LNCaP clone FGC (cell line): ENCODE data around the gene POLR2L.
A peak's percentile ranks its signal among the peaks of the same experiment; 100 is the strongest.

Source experiments
- DNase-seq: peaks from one replicate; pipeline ENCODE4 v3.0.0-alpha.2; 2011; ENCODE audit warnings: low read depth
- H3K4me3 ChIP-seq: 2 replicates; pipeline ENCODE4 v1.5.1; 2011; ENCODE audit warnings: mild to moderate bottlenecking, low read depth, low read length, control low read depth
- CTCF ChIP-seq: IDR thresholded peaks from 2 replicates; pipeline ENCODE4 v1.5.1; 2012; ENCODE audit warnings: mild to moderate bottlenecking; ENCODE audit not compliant: control insufficient read depth, insufficient read depth; ENCODE audit errors: extremely low read depth

The POLR2L gene

GRCh38 chr11:819943-820649 is 22.2 kb downstream of the POLR2L start:
- peak; percentile 91 for DNase-seq

GRCh38 chr11:819129-819931 is 23.0 kb downstream of the POLR2L start:
- no peak for TF ChIP-seq CTCF
- H3K4me3 ChIP-seq = peak overlapping the region; percentile 80
- no peak for DNase-seq

More at GRCh38 chr11:819943-820649, 22.2 kb downstream of the POLR2L start:
- TF ChIP-seq CTCF = no peak
- H3K4me3 ChIP-seq = peak overlapping the region; percentile 80

GRCh38 chr11:818396-819128 is 23.8 kb downstream of the POLR2L start, which contains the start of gene PNPLA2:
PNPLA2 (plus strand) TSS chr11:818914; CDS start chr11:819719, 805 bp downstream.
- no peak for DNase-seq
- no peak for TF ChIP-seq CTCF
- H3K4me3 ChIP-seq = peak within 1 kb of the TSS; percentile 80

- no peak for DNase-seq
- no peak overlapping the region for H3K4me3 ChIP-seq
- no peak for TF ChIP-seq CTCF
Measured at GRCh38 chr11:816433-816779, 25.9 kb downstream of the POLR2L start.

GRCh38 chr11:815675-816432 is 26.5 kb downstream of the POLR2L start:
- no peak for TF ChIP-seq CTCF
- DNase-seq = no peak
- H3K4me3 ChIP-seq = no peak overlapping the region

- no peak overlapping the region for H3K4me3 ChIP-seq
- no peak for TF ChIP-seq CTCF
- no peak for DNase-seq
Measured at GRCh38 chr11:813456-814096, 28.8 kb downstream of the POLR2L start.
